HG02938 (cell line): ENCODE data around the gene USP5.
"Not testable (repeated sequence)": the region's sequence is repeated elsewhere in the genome, so short reads cannot be mapped to it uniquely, and the experiment has no call there.

Source experiments
- ATAC-seq: cut with Tn5 transposase; IDR thresholded peaks from one replicate; pipeline ENCODE4 v1.9.1; 2021; ENCODE audit warnings: mild to moderate bottlenecking, moderate library complexity; ENCODE audit not compliant: unreplicated experiment

USP5 gene

DNA sequence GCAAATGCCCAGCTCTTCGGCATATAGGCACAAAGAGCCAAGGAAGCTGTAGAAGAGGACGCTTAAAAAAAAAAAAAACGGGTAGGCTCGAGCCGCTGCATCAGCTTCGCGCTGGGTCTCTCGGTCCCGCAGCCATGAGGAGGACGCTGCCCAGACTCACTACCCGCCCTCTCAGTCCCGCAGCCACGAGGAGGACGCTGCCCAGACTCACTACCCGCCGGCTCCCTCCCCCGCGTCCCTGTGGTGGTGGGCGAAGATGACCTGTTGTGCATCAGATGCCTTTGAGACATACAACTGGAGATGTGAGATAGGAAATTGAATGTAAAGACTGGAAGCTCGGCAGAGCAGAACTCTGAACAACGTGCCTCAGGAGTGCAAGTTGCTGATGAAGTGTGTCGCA is 32.6 kb downstream of the USP5 start:
- no peak for ATAC-seq

DNA sequence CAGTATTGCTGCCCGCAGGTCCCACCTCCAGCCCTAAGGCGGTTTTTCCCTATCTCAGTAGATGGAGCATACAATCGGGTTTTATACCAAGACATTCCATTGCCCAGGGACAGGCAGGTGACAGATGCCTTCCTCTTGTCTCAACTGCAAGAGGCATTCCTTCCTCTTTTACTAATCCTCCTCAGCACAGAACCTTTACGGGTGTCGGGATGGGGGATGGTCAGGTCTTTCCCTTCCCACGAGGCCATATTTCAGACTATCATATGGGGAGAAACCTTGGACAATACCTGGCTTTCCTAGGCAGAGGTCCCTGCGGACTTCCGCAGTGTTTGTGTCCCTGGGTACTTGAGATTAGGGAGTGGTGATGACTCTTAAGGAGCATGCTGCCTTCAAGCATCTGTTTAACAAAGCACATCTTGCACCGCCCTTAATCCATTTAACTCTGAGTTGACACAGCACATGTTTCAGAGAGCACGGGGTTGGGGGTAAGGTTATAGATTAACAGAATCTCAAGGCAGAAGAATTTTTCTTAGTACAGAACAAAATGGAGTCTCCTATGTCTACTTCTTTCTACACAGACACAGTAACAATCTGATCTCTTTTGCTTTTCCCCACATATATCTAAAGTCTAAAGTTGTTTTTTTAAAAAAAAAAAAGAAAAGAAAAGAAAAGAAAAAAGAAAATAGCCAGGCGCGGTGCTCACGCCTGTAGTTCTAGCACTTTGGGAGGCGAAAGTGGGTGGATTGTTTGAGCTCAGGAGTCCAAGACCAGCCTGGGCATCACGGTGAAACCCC is 34.5 kb downstream of the USP5 start:
- ATAC-seq: not testable (repeated sequence)

DNA sequence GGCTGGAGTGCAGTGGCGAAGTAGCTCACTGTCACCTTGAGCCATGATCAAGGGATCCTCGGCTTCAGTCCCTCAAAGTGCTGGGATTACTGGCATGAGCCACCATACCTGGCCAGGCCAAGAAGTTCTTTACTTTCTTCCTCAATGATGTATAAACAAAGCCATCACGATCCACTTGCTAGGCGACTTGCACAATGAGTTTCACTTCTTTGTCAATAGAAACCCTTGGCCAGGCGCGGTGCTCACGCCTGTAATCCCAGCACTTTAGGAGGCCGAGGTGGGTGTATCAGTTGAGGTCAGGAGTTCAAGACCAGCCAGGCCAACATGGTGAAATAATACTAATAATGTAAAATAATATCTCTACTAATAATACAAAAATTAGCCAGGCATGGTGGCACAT is 35.5 kb downstream of the USP5 start:
- ATAC-seq: no peak

DNA sequence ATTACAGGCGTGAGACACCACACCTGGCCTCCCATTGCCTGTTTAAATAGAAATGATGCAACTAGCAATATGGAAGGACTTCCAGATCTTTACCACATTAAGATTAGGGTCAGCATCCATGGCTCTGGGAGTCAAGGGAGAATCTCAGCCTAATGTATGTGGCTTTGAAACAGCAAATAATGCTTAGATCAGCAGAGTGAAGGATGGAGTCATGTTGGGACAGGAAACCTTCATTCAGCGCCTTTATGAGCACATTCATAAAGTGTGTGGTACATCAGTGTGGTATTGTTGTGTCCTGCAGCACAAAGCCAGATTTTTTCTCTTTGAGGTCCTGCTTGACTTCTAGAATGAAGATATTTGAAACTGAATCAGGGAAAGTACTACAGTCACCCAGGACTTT is 36.4 kb downstream of the USP5 start:
- ATAC-seq: no peak

DNA sequence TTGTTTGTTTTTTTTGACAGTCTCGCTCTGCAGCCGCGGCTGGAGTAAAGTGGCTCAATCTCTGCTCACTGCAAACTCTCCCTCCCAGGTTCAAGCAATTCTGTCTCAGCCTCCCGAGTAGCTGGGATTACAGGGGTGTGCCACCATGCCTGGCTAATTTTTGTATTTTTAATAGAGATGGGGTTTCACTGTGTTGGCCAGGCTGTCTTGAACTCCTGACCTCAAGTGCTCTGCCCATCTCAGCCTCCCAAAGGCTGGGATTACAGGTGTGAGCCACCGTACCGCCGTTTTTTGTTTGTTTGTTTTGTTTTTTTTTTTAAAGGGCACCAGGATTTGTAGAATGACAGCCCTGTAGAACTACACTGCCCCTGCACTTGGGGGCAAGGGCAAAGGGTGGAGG is 36.8 kb downstream of the USP5 start:
- ATAC-seq: not testable (repeated sequence)

DNA sequence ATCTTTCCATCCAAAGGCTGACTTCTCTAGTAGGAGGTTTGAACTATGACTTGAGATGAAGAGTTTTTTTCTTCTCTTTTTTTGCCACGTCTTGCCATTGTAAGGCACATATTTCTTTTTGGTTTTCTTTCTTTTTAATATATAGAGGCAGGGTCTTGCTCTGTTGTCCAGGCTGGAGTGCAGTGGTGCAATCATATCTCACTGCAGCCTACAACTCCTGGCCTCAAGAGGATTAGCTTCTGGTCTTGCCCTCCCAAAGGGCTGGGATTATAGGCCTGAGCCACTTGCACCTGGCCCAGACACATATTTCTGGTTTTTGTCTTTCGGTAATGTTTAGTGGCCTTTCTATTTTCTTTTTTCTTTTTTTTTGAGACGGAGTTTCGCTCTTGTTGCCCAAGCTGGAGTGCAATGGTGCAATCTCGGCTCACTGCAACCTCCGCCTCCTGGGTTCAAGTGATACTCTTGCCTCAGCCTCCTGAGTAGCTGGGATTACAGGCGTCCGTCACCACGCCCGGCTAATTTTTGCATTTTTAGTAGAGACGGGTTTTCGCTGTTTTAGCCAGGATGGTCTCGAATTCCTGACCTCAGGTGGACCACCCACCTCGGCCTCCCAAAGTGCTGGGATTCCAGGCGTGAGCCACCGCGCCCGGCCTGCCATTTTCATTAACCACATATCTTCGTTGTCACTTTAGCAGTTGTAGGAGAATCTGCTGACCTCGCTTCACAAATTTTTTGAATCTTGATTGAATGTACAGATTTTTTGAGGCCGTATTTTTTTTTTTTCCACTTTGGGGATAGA is 38.0 kb downstream of the USP5 start:
- not testable (repeated sequence) for ATAC-seq

DNA sequence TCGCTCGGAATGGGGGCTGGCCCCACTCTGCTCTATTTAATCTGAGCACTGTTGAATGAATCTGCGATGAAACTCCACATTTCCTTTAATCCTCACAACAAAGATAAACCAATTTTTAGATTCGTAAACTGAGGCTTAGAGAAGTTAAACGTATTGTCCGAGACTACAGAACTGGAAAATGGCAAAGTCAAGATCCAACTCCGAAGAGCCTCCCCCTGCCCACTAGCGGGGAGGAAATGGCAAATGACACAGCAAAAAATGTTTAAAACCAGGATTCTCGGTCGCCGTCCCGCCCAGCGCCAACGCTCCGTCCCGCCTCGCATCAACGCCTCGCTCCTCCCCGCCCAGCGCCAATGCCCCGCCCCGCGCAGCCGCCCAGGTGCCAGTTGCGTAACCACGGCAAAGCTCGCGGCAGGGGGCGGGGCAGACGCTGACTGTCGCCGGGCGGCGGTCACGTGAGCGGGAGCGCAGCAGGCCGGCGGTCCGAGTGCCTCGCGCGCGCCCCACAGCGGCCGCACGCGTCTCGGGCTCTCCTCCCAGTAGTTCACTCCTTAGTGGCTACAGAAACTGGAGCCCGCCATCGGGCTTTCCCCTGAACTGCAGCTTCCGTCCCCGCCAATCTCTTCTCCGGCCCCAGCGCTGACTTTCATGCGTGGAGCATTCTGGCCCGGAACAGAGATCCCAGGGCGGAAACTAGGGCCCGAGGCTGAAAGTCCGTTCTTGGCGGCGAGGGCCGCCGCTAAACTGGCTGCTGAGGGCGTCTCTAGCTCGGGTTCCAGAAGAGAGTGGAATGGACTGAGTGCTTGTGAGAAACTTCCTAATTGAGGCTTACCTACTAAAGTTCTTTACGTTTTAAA is 39.1 kb downstream of the USP5 start:
- ATAC-seq: peak; percentile 87

DNA sequence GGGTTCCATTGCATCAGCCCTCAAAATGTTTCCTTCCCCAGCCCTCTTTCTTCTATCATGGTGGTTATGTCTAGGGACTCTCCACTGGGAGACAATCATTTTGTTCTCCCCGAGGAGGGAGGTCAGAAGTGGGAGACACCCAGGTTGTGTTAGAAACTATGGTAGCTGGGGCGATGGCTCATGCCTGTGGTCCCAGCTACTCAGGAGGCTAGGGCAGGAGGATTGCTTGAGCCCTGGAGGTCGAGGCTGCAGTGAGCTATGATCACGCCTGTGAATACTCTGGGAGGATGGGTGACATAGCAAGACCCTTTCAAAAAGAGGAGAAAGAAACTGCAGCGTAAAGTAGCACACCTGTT is 39.7 kb downstream of the USP5 start:
- ATAC-seq: no peak

DNA sequence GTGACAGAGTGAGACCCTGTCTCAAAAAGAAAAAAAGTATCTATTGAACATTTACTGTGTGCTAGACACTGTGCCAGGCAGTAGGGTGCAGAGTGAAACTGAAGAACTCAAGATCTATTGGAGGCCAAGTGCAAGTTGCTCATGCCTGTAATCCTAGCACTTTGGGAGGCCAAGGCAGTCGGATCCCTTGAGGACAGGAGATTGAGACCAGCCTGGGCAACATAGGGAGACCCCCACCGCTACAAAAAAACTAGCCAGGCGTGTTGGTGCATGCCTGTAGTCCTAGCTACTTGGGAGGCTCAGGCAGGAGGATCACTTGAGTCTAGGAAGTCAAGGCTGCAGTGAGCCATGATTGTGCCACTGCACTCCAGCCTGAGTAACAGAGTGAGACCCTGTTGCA is 40.7 kb downstream of the USP5 start:
- not testable (repeated sequence) for ATAC-seq

DNA sequence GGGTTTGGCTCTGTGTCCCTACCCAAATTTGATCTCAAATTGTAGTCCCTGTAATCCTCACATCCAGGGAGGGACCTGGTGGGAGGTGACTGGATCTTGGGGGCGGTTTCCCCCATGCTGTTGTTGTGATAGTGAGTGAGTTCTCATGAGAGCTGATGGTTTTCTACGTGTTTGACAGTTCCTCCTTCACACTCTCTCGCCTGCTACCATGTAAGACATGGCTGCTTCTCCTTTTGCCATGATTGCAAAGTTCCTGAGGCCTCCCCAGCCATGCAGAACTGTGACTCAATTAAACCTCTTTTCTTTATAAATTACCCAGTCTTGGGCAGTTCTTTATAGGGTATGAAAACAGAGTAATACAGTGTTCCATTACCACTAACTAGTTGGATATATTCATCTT is 42.4 kb downstream of the USP5 start:
- no peak for ATAC-seq

DNA sequence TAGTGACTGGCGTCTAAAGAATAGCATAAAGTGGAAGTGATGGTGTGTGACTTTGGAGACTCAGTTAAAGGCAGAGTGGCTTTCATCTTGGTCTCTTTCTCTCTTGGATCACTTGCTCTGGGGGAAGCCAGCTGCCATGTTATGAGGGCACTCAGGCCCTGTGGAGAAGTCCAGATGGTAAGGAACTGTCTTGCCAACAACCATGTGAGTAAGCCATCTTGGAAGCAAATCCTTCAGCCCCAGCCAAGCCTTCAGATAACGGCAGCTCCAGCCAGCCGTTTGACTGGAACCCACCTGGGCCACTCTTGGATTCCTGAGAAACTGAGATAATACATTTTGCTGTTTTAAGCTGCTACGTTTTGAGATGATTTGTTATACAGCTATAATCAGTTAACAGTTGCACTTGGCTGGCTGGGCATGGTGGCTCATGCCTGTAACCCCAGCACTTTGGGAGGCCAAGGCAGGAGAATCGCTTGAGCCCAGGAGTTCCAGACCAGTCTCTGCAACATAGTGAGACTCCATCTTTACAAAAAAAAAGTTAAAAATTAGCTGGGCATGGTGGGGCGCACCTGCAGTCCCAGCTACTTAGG is 45.0 kb downstream of the USP5 start:
- no peak for ATAC-seq

DNA sequence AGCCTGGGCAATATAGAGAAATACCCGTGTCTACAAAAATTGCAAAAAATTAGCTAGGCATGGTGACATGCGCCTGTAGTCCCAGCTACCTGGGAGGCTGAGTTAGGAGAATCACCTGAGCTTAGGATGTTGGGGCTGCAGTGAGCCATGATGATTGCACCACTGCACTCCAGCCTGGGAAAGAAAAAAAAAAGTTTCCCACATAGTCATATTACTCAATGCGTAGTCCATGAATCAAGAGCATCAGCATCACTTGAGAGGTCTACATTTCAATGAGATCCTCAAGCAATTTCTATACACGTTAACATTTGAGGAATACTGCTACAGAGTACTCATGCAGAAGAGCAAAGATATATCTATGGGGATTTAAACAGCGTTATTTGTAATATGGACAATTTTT is 47.5 kb downstream of the USP5 start:
- ATAC-seq: no peak

DNA sequence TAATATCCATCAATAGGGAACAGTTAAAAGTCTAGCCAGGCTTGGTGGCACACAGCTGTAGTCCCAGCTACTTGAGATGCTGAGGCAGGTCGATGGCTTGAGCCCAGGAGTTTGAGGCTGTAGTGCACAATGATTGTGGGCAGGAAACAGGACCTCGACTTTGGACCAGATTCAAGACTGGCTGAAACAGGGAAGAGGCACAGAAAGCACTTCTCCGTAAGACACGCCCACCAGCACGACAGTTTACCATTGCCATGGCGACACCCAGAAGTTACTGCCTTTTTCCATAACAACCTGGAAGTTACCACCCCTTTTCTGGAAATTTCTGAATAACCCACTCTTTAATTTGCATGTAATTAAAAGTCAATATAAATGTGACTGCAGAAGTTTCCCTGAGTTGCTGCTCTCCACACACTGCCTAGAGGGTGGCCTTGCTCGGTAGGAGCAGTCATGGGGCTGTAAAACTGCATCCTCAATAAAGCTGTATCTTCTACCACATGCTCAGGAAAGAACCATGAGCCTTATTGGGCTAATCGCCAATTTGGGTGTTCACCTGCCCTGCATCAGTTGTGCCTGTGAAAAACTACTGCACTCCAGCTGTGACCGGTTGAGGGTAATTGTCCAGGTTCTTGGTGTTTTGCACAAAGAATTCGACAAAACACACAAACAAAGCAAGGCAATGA is 48.0 kb downstream of the USP5 start:
- ATAC-seq: no peak

DNA sequence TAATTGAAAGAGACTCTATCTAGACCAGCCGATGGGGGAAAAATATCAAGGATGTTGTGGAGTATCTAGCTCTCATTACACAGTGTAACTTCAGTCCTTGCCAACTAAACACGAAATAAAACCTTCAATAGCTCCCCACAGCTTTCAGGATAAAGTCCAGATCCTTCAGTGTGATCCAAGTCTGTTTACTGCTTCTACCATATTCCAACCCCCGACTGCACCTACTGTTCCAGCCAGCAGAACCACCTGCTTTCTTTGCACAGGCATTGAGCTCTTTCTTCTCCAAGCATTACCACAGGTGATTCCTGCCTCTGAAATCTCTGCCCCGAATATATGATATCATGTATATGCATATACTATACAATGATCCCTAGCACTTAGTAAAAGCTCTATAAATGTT is 50.5 kb downstream of the USP5 start:
- no peak for ATAC-seq

DNA sequence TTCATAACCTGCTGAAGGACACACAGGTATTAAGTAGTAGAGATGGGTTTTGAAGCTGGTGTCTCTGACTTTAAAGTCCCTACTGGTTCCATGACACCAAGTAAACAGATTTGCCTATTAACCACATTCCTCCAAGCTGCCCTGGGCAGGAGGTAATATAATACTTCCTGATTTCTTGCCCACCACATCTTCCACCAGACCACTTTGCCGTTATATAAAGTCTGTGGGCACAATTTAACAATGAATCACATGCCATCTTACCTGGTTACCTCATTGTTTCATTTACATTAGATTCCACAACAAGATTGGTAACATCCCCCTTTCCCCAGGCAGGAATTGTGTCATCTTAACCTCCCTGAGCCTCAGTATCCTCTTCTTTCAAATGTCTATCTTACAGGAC is 51.8 kb downstream of the USP5 start:
- no peak for ATAC-seq

DNA sequence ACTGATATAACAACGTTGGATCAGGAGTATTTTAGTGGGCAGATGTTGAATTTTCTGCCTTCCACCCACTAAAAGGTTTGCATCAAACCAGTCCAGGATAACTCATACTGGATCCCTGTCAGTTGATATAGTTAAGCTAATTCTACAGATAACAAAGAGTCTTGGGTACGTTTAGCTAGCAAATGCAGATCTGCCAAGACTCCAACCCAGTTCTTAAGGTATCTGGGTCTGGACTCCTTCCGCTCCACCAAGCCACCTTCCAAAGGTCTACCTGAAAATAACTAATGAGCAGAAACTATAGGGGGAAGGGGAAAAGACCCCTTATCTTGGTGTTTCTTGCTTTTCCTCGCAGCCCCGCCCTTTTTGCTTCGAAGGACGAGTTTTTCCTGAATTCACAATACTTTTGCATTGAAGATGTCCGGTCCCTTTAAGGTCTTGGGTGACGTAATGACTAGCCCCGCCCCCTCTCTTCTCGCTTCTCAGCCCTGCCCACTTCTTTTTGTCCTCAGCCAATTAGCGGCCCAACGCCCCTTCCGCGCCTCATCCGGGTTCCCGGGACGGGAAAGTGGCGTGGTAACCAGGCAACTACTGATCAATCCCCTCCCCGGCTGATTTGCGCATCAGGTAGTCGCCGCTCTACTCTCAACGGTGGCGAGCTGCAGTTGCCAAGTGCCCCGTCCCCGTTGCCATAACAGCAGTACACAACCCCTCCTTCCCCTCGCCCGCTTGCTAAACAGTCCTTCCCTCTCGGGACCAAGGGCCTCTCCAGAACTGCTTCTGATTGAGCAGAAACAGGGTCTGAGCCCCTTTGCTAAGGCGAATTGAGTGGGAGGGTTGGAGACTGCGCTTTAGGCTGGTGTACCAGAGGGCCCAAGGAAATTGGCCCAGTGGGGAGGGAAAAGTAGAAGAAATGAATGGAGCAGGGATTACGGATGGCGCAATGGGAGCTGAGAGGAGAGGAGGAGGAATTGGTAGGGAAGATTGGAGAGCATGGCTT is 52.6 kb downstream of the USP5 start, which contains the start of gene LRRC23:
Gene LRRC23 (plus strand): TSS at position 543 of the 997 bp plus-strand sequence. CDS start 812 bp downstream, outside the sequence.
- peak; percentile 91 for ATAC-seq

DNA sequence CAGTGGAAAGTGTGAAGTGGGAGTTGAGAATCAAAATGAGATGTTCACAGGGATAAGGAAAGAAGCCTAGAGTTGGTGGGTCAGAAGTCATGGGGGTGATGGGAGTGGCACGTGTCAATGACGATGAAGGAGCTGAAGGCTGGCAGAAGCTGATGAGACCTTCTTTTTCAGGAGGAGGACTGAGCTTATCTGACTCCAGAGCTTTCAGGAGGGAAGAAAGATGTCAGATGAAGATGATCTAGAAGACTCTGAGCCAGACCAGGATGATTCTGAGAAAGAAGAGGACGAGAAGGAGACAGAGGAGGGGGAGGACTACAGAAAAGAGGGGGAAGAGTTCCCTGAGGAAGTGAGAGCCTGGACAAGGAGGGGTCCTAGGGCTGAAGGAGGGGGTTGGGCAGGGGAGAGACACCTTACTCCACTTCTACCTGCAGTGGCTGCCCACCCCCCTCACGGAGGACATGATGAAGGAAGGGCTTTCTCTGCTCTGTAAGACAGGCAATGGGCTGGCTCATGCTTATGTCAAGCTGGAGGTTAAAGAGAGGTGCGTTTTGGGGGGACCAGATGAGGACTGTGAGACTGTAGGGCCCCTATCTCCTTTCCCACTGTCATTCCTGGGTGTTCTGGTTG is 53.6 kb downstream of the USP5 start:
- no peak for ATAC-seq

DNA sequence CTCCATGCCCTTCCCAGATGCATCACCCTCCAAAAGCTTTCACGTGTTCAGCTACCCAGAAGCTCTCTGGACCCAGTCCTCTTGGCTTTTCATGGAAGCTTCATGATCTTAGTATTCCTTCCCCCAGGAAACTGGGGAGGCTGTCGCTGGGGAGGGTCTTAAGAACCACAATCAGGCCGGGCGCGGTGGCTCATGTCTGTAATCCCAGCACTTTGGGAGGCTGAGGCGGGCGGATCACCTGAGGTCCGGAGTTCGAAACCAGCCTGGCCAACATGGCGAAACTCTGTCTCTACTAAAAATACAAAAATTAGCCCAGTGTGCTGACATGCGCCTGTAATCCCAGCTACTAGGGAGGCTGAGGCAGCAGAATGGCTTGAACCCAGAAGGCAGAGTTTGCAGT is 56.2 kb downstream of the USP5 start:
- not testable (repeated sequence) for ATAC-seq
